Right lobe of liver (tissue), 6 donors: ENCODE measurements around the gene PDZD2. TPM values are rescaled to one million over a fixed set of nuclear protein-coding genes. Genes with fewer than 3 reads are reported as not detected.

Experiments
- ATAC-seq, 4 donors: fragments of 200-7000 bp; cut with Tn5 transposase; one replicate each; pipeline ENCODE4 v1.9.1; 2020; ENCODE audit warnings: mild to moderate bottlenecking in 4 of 4, moderate library complexity in 4 of 4
- DNase-seq, 3 donors: peaks; one replicate each; pipeline ENCODE4 v3.0.0-alpha.2; 2020
- H3K27ac ChIP-seq, 3 donors: fragments of 200-600 bp; one replicate each; pipeline ENCODE4 v1.8.0; 2022
- H3K27me3 ChIP-seq, 2 donors: fragments of 200-600 bp; one replicate each; pipeline ENCODE4 v1.8.0; 2022
- H3K36me3 ChIP-seq, 4 donors: fragments of 200-600 bp; sonication (generic) in 1 of 4; one replicate each; pipeline versions ENCODE4 v1.5.1 to v1.8.0; 2017 to 2022; ENCODE audit warnings: control low read depth in 1 of 4
- H3K4me1 ChIP-seq, 4 donors: fragments of 200-600 bp; sonication (generic) in 1 of 4; one replicate each; pipeline versions ENCODE4 v1.5.1 to v1.8.0; 2017 to 2022; ENCODE audit warnings: control low read depth in 1 of 4
- H3K4me3 ChIP-seq, 3 donors: fragments of 200-600 bp; one replicate each; pipeline ENCODE4 v1.8.0; 2022
- H3K9me3 ChIP-seq, 4 donors: fragments of 200-600 bp; sonication (generic) in 1 of 4; one replicate each; pipeline versions ENCODE4 v1.5.1 to v1.8.0; 2017 to 2022; ENCODE audit warnings: control low read depth in 1 of 4
- CTCF ChIP-seq, 4 donors: fragments of 200-600 bp in 3 of 4; fragments of 450-650 bp in 1 of 4; IDR thresholded peaks; one replicate each; pipeline versions ENCODE4 v1.5.1 to v1.8.0; 2016 to 2022; ENCODE audit warnings: antibody characterized with exemption in 4 of 4, mild to moderate bottlenecking in 2 of 4
- POLR2A ChIP-seq: fragments of 450-650 bp; IDR thresholded peaks from one replicate; pipeline ENCODE4 v1.6.1; 2017; ENCODE audit warnings: antibody characterized with exemption, mild to moderate bottlenecking
- WGBS: methylation state at CpG from one replicate; pipeline ENCODE4 v1.1.6; 2018; ENCODE audit warnings: low coverage, low lambda C conversion rate; ENCODE audit not compliant: insufficient coverage; ENCODE audit errors: missing lambda C conversion rate; 5-methylcytosine and 5-hydroxymethylcytosine counted together
- intact Hi-C, 2 donors: fragments of 100-400 bp; cut with DNase I; formaldehyde crosslinking; loops; one replicate each; pipeline versions ENCODE4 v1.11.2 to v1.14.1; 2022
- total RNA-seq, 6 experiments: library from RNA; depleted of rRNA in 2 of 6; stranded (reverse); fragments of >200 nt in 2 of 6; fragmentation: NEBNext Ultra II Directional in 3 of 6; extraction: Animal tissue kit (Norgen Biotek cat#: 25700) in 3 of 6; gene quantifications; one replicate each; pipeline versions ENCODE4 v1.1.0 to v1.2.4, GENCODE V29; 2016 to 2023
- donor health status: DM: no; HTN: yes; CAD: no.
- donor health status: DM: no; HTN: no; CAD: no.
- donor health status: DM: no; HTN: no; CAD: no.
- donor health status: DM: no; HTN: yes; CAD: no.
- donor health status: DM: no; HTN: yes; CAD: no.

The PDZD2 gene
- total RNA-seq, 6 experiments from 2014 or later = 0.43 to 1.9 (median 0.88) TPM

- ATAC-seq = no peak
- H3K36me3 ChIP-seq = no peaks in the 10 kb centered on the region
- H3K4me3 ChIP-seq = no peak overlapping the region
- H3K4me1 ChIP-seq = no peaks in the 10 kb centered on the region
- DNase-seq = no peak
- 79% methylated on average over 4 of the region's 4 CpGs for whole genome bisulfite sequencing
- no peaks in the 10 kb centered on the region for H3K9me3 ChIP-seq
- intact Hi-C loops = no loop called here
- no peaks in the 10 kb centered on the region for H3K27me3 ChIP-seq
- H3K27ac ChIP-seq = no peak overlapping the region
- TF ChIP-seq CTCF (IDR thresholded peaks at IDR 0.05) (no peak), POLR2A (no peak)
Observed at GRCh38 chr5:32058101-32058500, 419.2 kb downstream of the PDZD2 start.

- Histone ChIP-seq H3K9me3 (no peaks in the 10 kb centered on the region), H3K27ac (no peak overlapping the region), H3K27me3 (no peaks in the 10 kb centered on the region), H3K4me1 (no peaks in the 10 kb centered on the region), H3K36me3 (no peaks in the 10 kb centered on the region), H3K4me3 (no peak overlapping the region)
- WGBS = 94% methylated on average over 3 of the region's 3 CpGs
- TF ChIP-seq POLR2A (no peak), CTCF (IDR thresholded peaks at IDR 0.05) (no peak)
- ATAC-seq (no peak), DNase-seq (no peak)
- intact Hi-C loops = no loop called here
Observed at GRCh38 chr5:32058997-32059396, 420.1 kb downstream of the PDZD2 start.

GRCh38 chr5:32059761-32060530, 421.0 kb downstream of the PDZD2 start:
- no peaks in the 10 kb centered on the region for H3K4me1 ChIP-seq
- TF ChIP-seq POLR2A = no peak
- no peak for TF ChIP-seq CTCF (IDR thresholded peaks at IDR 0.05)
- H3K9me3 ChIP-seq = no peaks in the 10 kb centered on the region
- WGBS = 66% methylated on average over 4 of the region's 4 CpGs
- ATAC-seq = no peak
- no peak for DNase-seq
- H3K4me3 ChIP-seq = no peak overlapping the region
- intact Hi-C loops = no loop called here
- H3K27ac ChIP-seq = no peak overlapping the region
- no peaks in the 10 kb centered on the region for H3K27me3 ChIP-seq
- H3K36me3 ChIP-seq = no peaks in the 10 kb centered on the region

GRCh38 chr5:32061236-32061635, 422.3 kb downstream of the PDZD2 start:
- H3K9me3 ChIP-seq = no peaks in the 10 kb centered on the region
- no peaks in the 10 kb centered on the region for H3K36me3 ChIP-seq
- H3K4me3 ChIP-seq = no peak overlapping the region
- TF ChIP-seq POLR2A (no peak), CTCF (IDR thresholded peaks at IDR 0.05) (no peak)
- ATAC-seq (no peak), DNase-seq (no peak)
- WGBS = 80% methylated on average over 2 of the region's 2 CpGs
- no peaks in the 10 kb centered on the region for H3K4me1 ChIP-seq
- no peaks in the 10 kb centered on the region for H3K27me3 ChIP-seq
- no peak overlapping the region for H3K27ac ChIP-seq
- intact Hi-C loops = no loop called here
